Stimulated activated CD8-positive, alpha-beta memory T cell treated with anti-CD3 and anti-CD28 coated beads, Interleukin-15, amount 100 ng/mL, for 24 hours (primary cell): ENCODE data around the gene TRPV6.

Source experiments
- DNase-seq: peaks from one replicate; pipeline ENCODE4 v3.0.0-alpha.2; 2020; ENCODE audit warnings: low read depth

TRPV6 gene

DNA sequence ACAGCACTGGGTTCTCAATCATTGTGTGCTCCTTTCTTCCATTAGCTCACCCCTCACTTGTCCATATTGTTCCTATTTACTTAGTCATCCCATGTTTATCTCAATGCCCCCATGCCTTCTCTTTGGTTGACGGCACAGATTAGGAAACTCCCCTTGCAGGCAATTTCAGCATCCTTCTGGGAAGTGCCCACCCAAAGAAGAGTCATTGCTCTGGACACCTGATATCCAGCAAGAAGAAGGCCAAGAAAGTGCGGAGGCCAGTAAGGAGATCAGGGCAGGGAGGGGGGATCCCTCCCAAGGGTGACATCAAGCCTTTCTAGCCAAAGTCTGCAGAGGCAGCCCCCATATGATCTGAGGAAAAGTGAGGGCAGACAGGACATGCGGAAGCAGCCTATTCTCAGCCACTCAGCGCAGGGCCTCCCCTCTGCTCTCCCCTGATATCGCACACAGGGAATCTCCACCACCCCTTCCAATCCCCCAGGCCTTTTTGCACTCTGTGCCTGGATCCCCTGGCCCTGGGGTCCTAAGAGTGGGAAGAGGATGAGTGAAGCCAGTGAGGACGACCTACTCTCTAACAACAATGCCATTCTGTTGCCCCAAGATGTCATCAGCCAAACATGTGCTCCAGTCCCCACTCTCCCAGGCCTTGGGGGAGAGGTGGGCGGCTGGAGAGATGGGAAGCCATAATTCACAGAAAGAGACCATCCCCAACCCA is 1.8 kb downstream of the TRPV6 start:
- no peak for DNase-seq

- no peak for DNase-seq
Observed at GRCh38 chr7:142883145-142883544, 2.4 kb downstream of the TRPV6 start.

DNA sequence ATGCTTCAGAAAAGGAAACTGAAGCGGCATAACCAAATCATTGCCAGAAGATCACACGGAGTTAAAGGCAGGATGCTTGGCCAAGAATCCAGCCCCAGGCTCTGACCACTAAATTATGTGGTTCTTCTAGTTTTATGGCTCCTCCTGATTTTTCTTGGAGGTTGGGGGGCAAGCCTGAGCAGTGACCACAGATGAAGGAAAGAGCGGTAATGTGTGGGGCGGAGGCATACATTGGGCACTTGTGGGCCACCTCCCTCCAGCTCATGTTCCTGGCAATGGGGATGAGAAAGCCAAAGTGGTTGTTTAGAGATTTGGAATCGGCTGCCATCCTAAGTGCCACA is 3.2 kb downstream of the TRPV6 start:
- DNase-seq: no peak

- no peak for DNase-seq
Observed at GRCh38 chr7:142881586-142882337, 3.8 kb downstream of the TRPV6 start.

- DNase-seq: no peak
Observed at GRCh38 chr7:142880876-142881505, 4.6 kb downstream of the TRPV6 start.

DNA sequence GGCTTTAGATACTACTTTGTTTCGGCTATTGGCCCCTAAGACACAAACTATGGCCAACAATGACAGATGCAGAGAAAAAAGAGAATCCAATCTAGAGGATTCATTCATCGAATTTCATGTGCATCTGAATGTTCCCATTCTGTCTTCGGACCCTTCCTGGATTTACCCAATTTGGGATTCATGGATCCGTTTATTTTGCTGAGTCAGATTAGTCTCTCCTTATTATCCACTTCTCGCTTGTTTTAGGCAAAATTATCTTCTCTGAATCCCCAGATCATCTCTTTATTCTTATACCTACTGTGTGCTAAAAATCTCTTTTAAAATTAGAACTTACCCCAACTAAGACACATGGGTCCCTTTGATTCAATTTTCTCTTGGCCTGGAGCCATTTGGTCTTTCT is 6.5 kb downstream of the TRPV6 start:
- DNase-seq: no peak

- DNase-seq: no peak
Observed at GRCh38 chr7:142878315-142878714, 7.2 kb downstream of the TRPV6 start.

DNA sequence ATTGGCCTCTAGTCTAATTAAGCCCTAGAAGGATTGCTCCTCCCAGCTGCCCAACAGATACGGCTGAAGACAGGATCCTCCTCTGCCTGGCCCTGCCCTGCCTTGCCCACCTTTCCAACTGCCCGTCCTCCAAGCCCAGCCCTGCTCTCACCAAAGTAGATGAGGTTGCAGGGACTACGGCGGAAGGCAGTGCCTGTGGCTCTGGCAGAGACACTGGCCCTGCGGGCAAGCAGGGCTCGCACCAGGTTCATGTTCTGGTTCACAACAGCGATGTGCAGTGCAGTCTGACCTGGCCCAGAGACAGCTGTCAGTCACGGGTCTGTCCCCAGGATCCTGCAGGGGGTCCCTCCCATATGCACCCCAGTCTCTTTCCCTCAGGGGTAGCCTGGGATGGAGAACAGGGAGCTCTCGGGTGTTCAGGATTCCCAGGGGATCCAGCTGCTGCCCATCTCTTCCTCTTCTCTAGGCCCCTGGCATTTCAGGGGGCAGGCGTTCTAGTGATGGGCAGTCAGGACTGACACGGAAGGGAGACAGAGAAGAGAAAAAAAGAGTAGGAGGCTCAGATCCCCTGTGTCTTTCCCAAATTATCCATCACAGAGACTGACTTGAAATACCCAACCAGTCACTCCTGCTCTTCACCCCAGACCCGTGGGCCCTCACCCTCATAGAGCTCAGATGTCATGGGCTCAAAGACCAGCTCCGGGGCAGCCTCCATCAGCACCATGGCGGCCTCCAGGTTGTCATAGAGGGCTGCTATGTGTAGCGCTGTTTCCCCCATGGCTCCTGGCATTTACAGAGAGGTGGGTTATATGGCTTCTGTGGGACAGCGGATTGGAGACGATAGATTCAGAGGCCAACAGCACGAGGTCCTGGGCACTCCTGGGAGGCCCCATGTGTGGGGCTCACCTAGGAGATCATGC is 8.3 kb downstream of the TRPV6 start:
- DNase-seq: no peak

DNA sequence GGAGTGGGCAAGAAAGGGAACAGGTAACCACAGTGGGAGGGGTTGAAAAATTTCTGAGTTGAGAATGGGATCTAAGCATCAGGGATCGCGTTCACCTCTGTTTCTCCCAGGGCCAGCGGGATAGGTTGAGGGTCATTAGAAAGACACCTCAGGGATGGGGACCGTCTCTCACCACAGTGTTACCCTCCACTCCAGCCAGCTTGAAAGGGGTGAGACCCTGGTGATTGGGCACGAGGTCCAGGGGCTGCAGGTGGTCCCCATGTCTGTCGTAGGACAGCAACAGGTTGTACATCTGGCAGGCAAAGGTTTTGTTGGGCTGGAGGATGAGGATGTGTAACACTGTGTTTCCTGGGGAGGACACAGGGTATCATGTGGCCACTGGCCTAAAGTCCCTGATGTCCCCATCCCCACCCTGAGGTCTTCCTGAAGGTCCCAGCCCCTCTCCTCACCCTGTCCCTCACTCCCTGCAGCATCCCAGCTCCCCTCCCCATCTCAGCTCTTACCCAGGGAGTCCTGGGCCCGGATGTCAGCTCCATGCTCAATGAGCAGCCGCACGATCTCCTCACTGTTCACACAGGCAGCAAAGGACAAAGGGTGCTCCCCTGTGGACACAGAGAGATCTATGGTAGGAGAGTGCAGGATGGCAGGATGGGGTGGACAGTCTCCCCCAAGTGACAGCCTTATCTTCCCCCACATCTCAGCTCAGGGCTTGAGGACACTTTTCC is 9.1 kb downstream of the TRPV6 start:
- DNase-seq: no peak

GRCh38 chr7:142875456-142875855 is 10.1 kb downstream of the TRPV6 start:
- no peak for DNase-seq

- DNase-seq: no peak
Observed at GRCh38 chr7:142874837-142875236, 10.7 kb downstream of the TRPV6 start.

DNA sequence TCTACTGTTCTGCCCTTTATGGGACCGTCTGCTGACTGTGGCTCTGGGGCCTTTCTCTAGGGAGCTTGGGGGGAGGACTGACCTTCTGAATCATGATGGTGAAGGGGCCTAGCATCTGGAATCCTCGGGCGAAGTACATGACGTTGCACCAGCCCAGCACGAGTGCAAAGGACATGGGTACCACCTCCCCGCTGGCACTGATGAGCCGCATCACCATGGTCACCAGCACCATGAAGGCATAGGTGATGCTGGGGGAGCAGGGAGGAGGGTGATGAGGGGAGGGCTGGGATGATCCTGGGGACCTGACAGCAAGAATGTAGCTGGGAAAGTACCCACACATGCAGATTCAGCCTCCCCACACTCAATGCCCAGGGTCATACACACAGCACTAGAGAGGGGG is 11.1 kb downstream of the TRPV6 start:
- DNase-seq: no peak

DNA sequence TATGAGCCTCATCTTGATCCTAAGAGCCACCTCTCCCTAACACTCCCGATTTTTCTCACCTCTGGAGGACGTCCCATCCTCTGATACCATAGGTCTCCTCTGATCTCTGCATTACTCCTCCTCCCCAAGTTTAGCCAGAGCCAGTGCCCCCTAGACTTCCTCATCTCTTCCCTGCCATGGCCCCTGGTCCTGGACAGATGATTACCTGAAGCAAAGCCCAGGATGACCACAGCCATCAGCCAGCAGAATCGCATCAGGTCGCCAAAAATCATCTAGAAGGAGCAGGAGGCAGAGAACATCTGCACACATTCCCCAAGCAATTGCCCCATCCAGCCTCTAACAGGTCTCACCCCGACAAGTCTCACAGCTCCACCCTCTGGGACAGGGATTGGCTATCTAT is 11.7 kb downstream of the TRPV6 start:
- DNase-seq: no peak

- no peak for DNase-seq
Observed at GRCh38 chr7:142873281-142873784, 12.2 kb downstream of the TRPV6 start.

GRCh38 chr7:142872106-142872675 is 13.4 kb downstream of the TRPV6 start:
- no peak for DNase-seq

DNA sequence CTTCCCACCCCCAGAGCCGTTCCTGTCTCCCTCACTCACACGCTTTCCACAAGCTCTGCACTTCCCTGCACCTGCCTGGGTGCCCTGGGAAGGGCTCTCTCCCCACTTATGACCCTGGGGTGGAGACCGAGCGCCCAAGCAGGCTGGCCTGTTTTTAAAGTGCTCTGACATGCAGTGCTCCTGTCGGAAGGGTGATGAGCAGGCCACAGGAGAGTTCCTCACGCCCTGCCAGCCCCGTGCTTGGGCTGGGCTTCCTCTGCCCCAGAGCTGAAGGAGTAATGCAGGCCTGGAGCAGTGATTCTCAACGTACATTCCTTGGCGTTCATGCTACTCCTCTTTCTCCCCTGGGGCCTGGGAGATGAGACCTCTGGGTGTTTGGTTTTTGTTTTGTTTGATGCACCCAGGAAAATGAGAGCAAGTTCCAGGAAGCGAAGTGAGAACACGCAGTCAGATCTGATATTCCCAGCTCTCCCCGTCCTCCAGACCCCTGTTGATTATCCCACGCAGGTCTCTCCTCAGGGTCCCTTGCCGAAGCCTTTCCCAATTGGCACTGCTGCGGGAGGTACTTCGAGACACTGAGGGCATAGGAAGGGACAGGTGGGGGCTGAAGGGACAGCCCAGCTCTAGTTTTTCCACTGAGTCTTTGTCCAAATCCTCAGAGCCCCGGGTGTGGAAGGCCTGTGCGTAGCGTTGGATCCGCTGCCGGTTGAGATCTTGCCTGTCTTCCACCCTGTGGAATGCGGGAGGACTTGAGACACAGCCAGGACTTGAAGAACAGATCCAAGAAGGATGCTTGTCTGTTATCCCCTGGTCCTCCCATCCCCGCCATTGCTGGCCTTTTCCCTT is 14.1 kb downstream of the TRPV6 start:
- DNase-seq: no peak

DNA sequence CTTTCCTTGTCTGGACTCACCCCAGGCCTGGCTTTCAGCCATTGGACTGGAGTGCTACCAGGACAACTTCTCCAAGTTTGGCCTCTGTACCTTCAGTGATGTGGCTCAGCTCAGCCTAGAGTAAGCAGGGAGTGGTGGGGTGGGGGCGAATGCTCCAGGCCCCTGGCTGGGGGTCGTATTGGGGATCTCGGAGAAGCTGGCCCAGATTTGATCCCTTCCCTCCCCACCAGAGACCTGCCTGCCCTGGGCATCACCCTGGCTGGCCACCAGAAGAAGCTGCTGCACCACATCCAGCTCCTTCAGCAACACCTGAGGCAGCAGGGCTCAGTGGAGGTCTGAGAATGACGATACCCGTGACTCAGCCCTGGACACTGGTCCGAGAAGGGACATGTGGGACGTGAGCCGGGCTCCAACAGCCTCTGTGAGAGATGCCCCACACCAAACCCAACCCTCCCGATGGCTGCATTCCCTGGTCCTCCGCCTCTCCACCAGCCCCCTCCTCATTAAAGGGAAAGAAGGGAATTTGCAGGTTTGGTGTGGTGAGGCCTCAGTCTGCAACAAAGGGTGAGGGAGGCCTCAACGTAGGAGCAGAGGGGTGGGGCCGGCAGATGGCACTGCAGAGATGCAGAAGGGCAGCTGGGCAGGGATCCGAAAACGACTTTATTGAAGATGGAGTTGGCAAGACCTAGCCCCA is 14.8 kb downstream of the TRPV6 start:
- no peak for DNase-seq

- no peak for DNase-seq
Observed at GRCh38 chr7:142870147-142870559, 15.4 kb downstream of the TRPV6 start.

GRCh38 chr7:142869434-142869833 is 16.1 kb downstream of the TRPV6 start:
- no peak for DNase-seq
